ENCODE data around the gene UMODL1. TPM values are rescaled to one million over a fixed set of nuclear protein-coding genes. Genes with fewer than 3 reads are reported as not detected.

Gene UMODL1
- total and polyA plus RNA-seq, 2 of the 13 experiments (the other 11 are each of a cell fraction or from before 2014, with no cell fraction given) = not detected

DNA sequence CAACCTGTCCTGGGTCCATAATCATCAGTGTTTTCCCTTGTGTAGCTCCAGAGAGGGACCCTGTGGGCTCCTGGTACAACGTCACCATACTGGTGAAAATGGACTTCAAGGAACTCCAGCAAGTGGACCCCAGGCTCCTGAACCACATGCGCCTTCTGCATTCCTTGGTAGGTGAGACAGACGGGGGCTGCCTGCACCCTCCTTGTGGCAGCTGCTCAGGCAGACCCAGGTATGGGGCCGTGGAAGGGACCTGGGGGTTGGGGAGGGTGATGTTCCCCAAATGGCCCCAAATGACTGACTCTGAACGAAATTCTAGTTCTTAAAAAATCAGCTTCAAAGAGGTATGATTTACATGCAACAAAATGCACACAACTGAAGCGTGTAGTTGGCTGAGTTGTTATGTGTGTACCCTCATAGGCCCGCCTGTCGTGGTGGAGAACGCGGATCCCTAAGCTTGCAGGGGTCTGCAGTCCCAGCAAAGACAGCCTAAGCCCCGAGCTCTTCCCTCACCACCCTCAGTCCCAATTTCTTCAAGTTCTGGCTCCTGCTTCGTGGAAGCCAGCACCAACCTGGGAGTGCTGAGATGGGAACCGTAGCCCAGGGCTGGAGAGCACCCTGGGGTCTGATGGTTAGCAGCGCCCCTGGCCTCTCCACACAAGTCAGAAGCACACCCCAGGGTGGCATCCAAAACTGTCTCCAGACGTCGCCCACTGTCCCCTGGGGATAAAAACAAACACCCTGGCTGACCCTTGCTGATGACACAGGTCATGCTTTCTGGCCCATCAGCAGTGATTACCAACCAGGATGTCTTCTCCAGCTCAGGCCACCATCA is 14.3 kb downstream of the UMODL1 start:
- Histone ChIP-seq H2AFZ (ENCODE audit: low read length) (no peak overlapping the region), H3K4me3 (replicated peaks in 1 of 3; ENCODE audit: insufficient read depth in 1 of 3, low read depth in 2 of 3, low read length in 3 of 3) (no peak overlapping the region), H4K20me1 (ENCODE audit: insufficient read depth, low read length) (no peaks in the 10 kb centered on the region), H3K79me2 (ENCODE audit: insufficient read depth, low read length) (no peaks in the 10 kb centered on the region), H3K4me2 (ENCODE audit: low read depth, low read length) (no peak overlapping the region), H3K27ac (ENCODE audit: extremely low read length, insufficient read depth, low read length) (no peak overlapping the region), H3K4me1 (ENCODE audit: insufficient read depth, low read length) (peaks cover 7% of the 10 kb centered on the region), H3K27me3 (ENCODE audit: control insufficient read depth in 1 of 2, insufficient read depth in 2 of 2, low read length in 2 of 2) (peaks cover 4 to 32% of the 10 kb centered on the region in 2 experiments; a peak in 4 of 5 replicates), H3K36me3 (replicated peaks in 1 of 2; ENCODE audit: control insufficient read depth in 1 of 2, insufficient read depth in 2 of 2, low read length in 2 of 2) (no peaks in the 10 kb centered on the region), H3K9me3 (ENCODE audit: low read length) (no peaks in the 10 kb centered on the region), H3K9ac (ENCODE audit: insufficient read depth, low read depth, low read length) (no peak overlapping the region)
- TF ChIP-seq AHR (CRISPR knock-in tag; IDR thresholded peaks at IDR 0.05) (no peak), ZNF678 (CRISPR knock-in tag; IDR thresholded peaks at IDR 0.05) (no peak), ZNF749 (CRISPR knock-in tag; IDR thresholded peaks at IDR 0.05; ENCODE audit: borderline replicate concordance) (no peak), ZNF790 (CRISPR knock-in tag; IDR thresholded peaks at IDR 0.05; ENCODE audit: borderline replicate concordance) (no peak), NFIC (IDR thresholded peaks at IDR 0.05; ENCODE audit: low read length) (no peak), NFYB (CRISPR knock-in tag; IDR thresholded peaks at IDR 0.05) (no peak), RAD21 (CRISPR knock-in tag; IDR thresholded peaks at IDR 0.05) (no peak), KLF11 (CRISPR knock-in tag; IDR thresholded peaks at IDR 0.05) (no peak), ZNF326 (CRISPR knock-in tag; IDR thresholded peaks at IDR 0.05; ENCODE audit: borderline replicate concordance) (no peak), RBM22 (optimal IDR thresholded peaks at IDR 0.05; ENCODE audit: low read length) (no peak)
- TF ChIP-seq, protein P1, sequence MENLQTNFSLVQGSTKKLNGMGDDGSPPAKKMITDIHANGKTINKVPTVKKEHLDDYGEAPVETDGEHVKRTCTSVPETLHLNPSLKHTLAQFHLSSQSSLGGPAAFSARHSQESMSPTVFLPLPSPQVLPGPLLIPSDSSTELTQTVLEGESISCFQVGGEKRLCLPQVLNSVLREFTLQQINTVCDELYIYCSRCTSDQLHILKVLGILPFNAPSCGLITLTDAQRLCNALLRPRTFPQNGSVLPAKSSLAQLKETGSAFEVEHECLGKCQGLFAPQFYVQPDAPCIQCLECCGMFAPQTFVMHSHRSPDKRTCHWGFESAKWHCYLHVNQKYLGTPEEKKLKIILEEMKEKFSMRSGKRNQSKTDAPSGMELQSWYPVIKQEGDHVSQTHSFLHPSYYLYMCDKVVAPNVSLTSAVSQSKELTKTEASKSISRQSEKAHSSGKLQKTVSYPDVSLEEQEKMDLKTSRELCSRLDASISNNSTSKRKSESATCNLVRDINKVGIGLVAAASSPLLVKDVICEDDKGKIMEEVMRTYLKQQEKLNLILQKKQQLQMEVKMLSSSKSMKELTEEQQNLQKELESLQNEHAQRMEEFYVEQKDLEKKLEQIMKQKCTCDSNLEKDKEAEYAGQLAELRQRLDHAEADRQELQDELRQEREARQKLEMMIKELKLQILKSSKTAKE (CRISPR knock-in tag; IDR thresholded peaks at IDR 0.05; ENCODE audit: borderline replicate concordance) = no peak
- TF ChIP-seq, protein P2, sequence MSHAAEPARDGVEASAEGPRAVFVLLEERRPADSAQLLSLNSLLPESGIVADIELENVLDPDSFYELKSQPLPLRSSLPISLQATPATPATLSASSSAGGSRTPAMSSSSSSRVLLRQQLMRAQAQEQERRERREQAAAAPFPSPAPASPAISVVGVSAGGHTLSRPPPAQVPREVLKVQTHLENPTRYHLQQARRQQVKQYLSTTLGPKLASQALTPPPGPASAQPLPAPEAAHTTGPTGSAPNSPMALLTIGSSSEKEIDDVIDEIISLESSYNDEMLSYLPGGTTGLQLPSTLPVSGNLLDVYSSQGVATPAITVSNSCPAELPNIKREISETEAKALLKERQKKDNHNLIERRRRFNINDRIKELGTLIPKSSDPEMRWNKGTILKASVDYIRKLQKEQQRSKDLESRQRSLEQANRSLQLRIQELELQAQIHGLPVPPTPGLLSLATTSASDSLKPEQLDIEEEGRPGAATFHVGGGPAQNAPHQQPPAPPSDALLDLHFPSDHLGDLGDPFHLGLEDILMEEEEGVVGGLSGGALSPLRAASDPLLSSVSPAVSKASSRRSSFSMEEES (CRISPR knock-in tag; IDR thresholded peaks at IDR 0.05) = no peak
- TF ChIP-seq, protein P3, sequence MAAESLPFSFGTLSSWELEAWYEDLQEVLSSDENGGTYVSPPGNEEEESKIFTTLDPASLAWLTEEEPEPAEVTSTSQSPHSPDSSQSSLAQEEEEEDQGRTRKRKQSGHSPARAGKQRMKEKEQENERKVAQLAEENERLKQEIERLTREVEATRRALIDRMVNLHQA (CRISPR knock-in tag; IDR thresholded peaks at IDR 0.05) = no peak
- in situ Hi-C loops (cut with HindIII; ENCODE audit: extremely low pct_ligation_motif_present, low pct_unique_long_range_greater_than_20kb) = no loop called here
- no TSS peak for BruUV-seq (replicated peaks)
- CTCF ChIA-PET (ENCODE audit: low intra/inter-chr PET ratio, low total read pairs) = no interaction called here
- DNase-seq (ENCODE audit: low spot score) (no peak), ATAC-seq (no peak), FAIRE-seq (no peak)
- WGBS (ENCODE audit: low lambda C conversion rate) = 34% methylated on average over 11 of the region's 16 CpGs
- intact Hi-C loops (cut with micrococcal nuclease; ENCODE audit: unreplicated experiment) = no loop called here
- POLR2A ChIA-PET = no interaction called here
